Astrocyte (in vitro differentiated cells and primary cell): ENCODE measurements around the gene NDUFB11. TPM values are rescaled to one million over a fixed set of nuclear protein-coding genes. Genes with fewer than 3 reads are reported as not detected.

Experiments used
- DNase-seq: peaks from one replicate; pipeline ENCODE4 v3.0.0-alpha.2; 2010; ENCODE audit warnings: low read depth
- FAIRE-seq: peaks from 2 replicates; lab custom pipeline; 2011; peaks lifted over from hg19 to GRCh38; lab: Jason Lieb, UNC
- H2AFZ ChIP-seq: 2 replicates; pipeline ENCODE4 v1.6.0; 2012; ENCODE audit warnings: low read depth, low read length, inconsistent platforms
- H3K27ac ChIP-seq: 2 replicates; pipeline ENCODE4 v1.5.1; 2011; ENCODE audit warnings: low read depth, low read length, inconsistent platforms
- H3K27me3 ChIP-seq: 2 replicates; pipeline ENCODE4 v1.6.0; 2011; ENCODE audit warnings: low read length, inconsistent platforms; ENCODE audit not compliant: insufficient read depth
- H3K36me3 ChIP-seq: 2 replicates; pipeline ENCODE4 v1.5.1; 2011; ENCODE audit warnings: low read length, inconsistent platforms; ENCODE audit not compliant: insufficient read depth
- H3K4me1 ChIP-seq: 2 replicates; pipeline ENCODE4 v1.5.1; 2011; ENCODE audit warnings: low read length, inconsistent platforms; ENCODE audit not compliant: insufficient read depth
- H3K4me2 ChIP-seq: 2 replicates; pipeline ENCODE4 v1.6.0; 2012; ENCODE audit warnings: low read length, inconsistent platforms
- H3K4me3 ChIP-seq: 2 replicates; pipeline ENCODE4 v1.5.1; 2011; ENCODE audit warnings: low read depth, mild to moderate bottlenecking, low read length, inconsistent platforms; ENCODE audit not compliant: insufficient read depth
- H3K79me2 ChIP-seq: 2 replicates; pipeline ENCODE4 v1.6.0; 2012; ENCODE audit warnings: mild to moderate bottlenecking, low read length, inconsistent platforms; ENCODE audit not compliant: insufficient read depth
- H3K9ac ChIP-seq: 2 replicates; pipeline ENCODE4 v1.6.0; 2012; ENCODE audit warnings: mild to moderate bottlenecking, low read length, inconsistent platforms
- H3K9me3 ChIP-seq: 2 replicates; pipeline ENCODE4 v1.5.1; 2012; ENCODE audit warnings: low read depth, mild to moderate bottlenecking, low read length, inconsistent platforms; ENCODE audit not compliant: insufficient read depth
- H4K20me1 ChIP-seq: 2 replicates; pipeline ENCODE4 v1.6.0; 2012; ENCODE audit warnings: low read length, inconsistent platforms; ENCODE audit not compliant: insufficient read depth
- H3K27ac Mint-ChIP-seq: one replicate; pipeline ENCODE4 v1.8.0; 2021; ENCODE audit warnings: mild to moderate bottlenecking, mixed read lengths; ENCODE audit not compliant: unreplicated experiment
- H3K27me3 Mint-ChIP-seq: one replicate; pipeline ENCODE4 v1.8.0; 2021; ENCODE audit warnings: low read depth, mixed read lengths; ENCODE audit not compliant: unreplicated experiment
- H3K36me3 Mint-ChIP-seq: one replicate; pipeline ENCODE4 v1.8.0; 2021; ENCODE audit warnings: low read depth, mixed read lengths; ENCODE audit not compliant: unreplicated experiment
- H3K4me1 Mint-ChIP-seq: one replicate; pipeline ENCODE4 v1.8.0; 2021; ENCODE audit warnings: low read depth, mixed read lengths; ENCODE audit not compliant: unreplicated experiment
- H3K4me3 Mint-ChIP-seq: one replicate; pipeline ENCODE4 v1.8.0; 2021; ENCODE audit warnings: mild to moderate bottlenecking, moderate library complexity, mixed read lengths; ENCODE audit not compliant: unreplicated experiment
- H3K9me3 Mint-ChIP-seq: one replicate; pipeline ENCODE4 v1.8.0; 2021; ENCODE audit warnings: mild to moderate bottlenecking, mixed read lengths; ENCODE audit not compliant: unreplicated experiment
- EZH2 ChIP-seq: IDR thresholded peaks from 2 replicates; pipeline ENCODE4 v1.6.1; 2012; ENCODE audit warnings: mild to moderate bottlenecking, low read length, inconsistent platforms; ENCODE audit not compliant: insufficient read depth
- total RNA-seq: library from RNA; stranded (reverse); gene quantifications from 2 replicates; pipeline ENCODE4 v1.2.1, GENCODE V29; 2021
- TF ChIP-seq, protein P1 (sequence below): IDR thresholded peaks from 2 replicates; pipeline ENCODE4 v1.5.1; 2011; ENCODE audit warnings: low read depth, mild to moderate bottlenecking, inconsistent platforms, low read length, moderate library complexity; ENCODE audit not compliant: insufficient read depth

Gene NDUFB11
- total RNA-seq, 1 donor from 2014 or later, result 86.3 TPM

DNA sequence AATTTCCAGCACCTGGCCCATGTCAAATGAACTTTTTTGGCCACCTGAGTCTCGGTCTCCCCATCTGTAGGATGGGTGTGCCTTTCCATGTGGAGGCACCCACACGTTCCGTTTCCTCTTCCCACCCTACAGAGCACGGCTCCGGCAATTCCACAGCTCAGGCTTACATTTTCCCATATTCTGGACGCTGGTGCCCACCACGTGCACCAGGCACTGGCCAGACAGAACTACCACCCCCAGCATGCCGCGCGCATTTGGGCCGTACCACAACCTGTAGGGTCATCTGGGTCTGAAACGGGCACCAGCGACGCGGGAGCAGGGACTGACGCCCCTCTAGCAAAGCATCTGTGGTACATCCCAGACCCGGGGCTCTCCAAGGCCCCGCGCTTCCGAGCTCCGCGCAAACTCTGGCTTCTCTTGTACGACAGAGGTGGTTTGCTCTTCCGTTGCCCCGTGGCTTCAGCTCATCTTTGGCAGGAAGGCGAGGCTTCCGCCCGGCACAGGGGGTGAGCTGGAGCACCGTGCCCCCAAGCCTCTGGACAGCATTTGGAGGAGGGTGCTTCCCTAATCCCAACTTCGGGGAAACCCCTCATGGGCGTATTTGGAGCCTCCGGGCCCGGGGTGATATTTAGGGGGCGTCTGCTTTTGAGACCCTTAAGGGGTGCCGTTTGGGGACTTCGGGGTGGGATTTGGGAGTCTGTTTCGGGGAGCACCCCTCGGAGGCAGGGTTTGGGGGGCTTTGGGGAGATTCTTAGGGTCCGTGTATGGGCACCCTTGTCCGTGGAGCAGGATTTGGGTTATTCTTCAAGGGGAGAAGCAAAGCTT lies 46.2 kb upstream of the NDUFB11 start:
- Mint-ChIP-seq H3K27ac (peak overlapping the region; percentile 66), H3K36me3 (no peaks in the 10 kb centered on the region), H3K4me3 (peak overlapping the region; percentile 90), H3K27me3 (no peaks in the 10 kb centered on the region), H3K9me3 (no peaks in the 10 kb centered on the region), H3K4me1 (peaks cover 13% of the 10 kb centered on the region)
- Histone ChIP-seq H2AFZ (peak overlapping the region; percentile 60), H3K9me3 (no peaks in the 10 kb centered on the region), H3K27ac (peak overlapping the region; percentile 47), H3K4me3 (peak overlapping the region; percentile 70), H4K20me1 (peaks cover 13% of the 10 kb centered on the region), H3K9ac (peak overlapping the region; percentile 86), H3K4me2 (peak overlapping the region; percentile 94), H3K79me2 (peaks cover 32% of the 10 kb centered on the region), H3K36me3 (peaks cover under 1% of the 10 kb centered on the region), H3K4me1 (peaks cover 8% of the 10 kb centered on the region), H3K27me3 (no peaks in the 10 kb centered on the region)
- DNase-seq (peak; percentile 87), FAIRE-seq (no peak)
- TF ChIP-seq, protein P1, sequence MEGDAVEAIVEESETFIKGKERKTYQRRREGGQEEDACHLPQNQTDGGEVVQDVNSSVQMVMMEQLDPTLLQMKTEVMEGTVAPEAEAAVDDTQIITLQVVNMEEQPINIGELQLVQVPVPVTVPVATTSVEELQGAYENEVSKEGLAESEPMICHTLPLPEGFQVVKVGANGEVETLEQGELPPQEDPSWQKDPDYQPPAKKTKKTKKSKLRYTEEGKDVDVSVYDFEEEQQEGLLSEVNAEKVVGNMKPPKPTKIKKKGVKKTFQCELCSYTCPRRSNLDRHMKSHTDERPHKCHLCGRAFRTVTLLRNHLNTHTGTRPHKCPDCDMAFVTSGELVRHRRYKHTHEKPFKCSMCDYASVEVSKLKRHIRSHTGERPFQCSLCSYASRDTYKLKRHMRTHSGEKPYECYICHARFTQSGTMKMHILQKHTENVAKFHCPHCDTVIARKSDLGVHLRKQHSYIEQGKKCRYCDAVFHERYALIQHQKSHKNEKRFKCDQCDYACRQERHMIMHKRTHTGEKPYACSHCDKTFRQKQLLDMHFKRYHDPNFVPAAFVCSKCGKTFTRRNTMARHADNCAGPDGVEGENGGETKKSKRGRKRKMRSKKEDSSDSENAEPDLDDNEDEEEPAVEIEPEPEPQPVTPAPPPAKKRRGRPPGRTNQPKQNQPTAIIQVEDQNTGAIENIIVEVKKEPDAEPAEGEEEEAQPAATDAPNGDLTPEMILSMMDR, result no peak
- TF ChIP-seq EZH2, result no peak

GRCh38 chrX:47189906-47190305 lies 45.4 kb upstream of the NDUFB11 start:
- H3K4me1 ChIP-seq, result peaks cover 6% of the 10 kb centered on the region
- H3K4me3 ChIP-seq, result no peak overlapping the region
- Mint-ChIP-seq H3K4me3 (no peak overlapping the region), H3K9me3 (no peaks in the 10 kb centered on the region), H3K4me1 (peaks cover 9% of the 10 kb centered on the region), H3K36me3 (no peaks in the 10 kb centered on the region), H3K27me3 (no peaks in the 10 kb centered on the region), H3K27ac (no peak overlapping the region)
- peaks cover 8% of the 10 kb centered on the region for H4K20me1 ChIP-seq
- peaks cover 24% of the 10 kb centered on the region for H3K79me2 ChIP-seq
- no peak overlapping the region for H3K27ac ChIP-seq
- FAIRE-seq, result no peak
- TF ChIP-seq EZH2, result no peak
- TF ChIP-seq, protein P1, result no peak
- no peak for DNase-seq
- no peak overlapping the region for H3K9ac ChIP-seq
- H3K27me3 ChIP-seq, result no peaks in the 10 kb centered on the region
- H3K4me2 ChIP-seq, result no peak overlapping the region
- H3K9me3 ChIP-seq, result no peaks in the 10 kb centered on the region
- peaks cover 2% of the 10 kb centered on the region for H3K36me3 ChIP-seq
- H2AFZ ChIP-seq, result no peak overlapping the region
